ENCODE data around the gene PIN4. TPM values are rescaled to one million over a fixed set of nuclear protein-coding genes. Genes with fewer than 3 reads are reported as not detected.
"Not testable (repeated sequence)": the region's sequence is repeated elsewhere in the genome, so short reads cannot be mapped to it uniquely, and the experiment has no call there.

Gene PIN4
- total RNA-seq, 2 donors from 2014 or later = 3.9 to 11.8 TPM

DNA sequence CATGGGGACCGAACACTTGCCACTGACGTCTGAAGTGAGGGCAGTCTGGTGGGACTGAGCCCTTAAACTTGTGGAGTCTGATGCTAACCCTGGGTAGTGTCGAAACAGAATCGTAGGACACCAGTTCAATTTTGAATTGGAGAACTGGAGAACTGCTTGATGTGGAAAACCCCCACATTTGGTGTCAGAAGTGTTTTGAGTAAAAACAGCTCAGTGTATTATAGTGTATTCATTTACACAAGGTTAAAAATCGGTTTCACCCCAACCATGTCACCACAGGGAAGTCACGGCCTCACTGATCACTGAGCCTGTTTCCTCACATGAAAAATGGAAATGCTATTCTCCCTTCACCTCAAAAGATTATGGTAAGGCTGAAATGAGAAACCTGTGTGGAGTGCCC lies 21.9 kb downstream of the PIN4 start:
- Histone ChIP-seq H3K36me3 (no peaks in the 10 kb centered on the region), H3K4me1 (no peaks in the 10 kb centered on the region), H3K27me3 (no peaks in the 10 kb centered on the region), H3K9me3 (no peaks in the 10 kb centered on the region), H3K27ac (no peak overlapping the region), H3K4me3 (no peak overlapping the region)
- TF ChIP-seq, protein P1, sequence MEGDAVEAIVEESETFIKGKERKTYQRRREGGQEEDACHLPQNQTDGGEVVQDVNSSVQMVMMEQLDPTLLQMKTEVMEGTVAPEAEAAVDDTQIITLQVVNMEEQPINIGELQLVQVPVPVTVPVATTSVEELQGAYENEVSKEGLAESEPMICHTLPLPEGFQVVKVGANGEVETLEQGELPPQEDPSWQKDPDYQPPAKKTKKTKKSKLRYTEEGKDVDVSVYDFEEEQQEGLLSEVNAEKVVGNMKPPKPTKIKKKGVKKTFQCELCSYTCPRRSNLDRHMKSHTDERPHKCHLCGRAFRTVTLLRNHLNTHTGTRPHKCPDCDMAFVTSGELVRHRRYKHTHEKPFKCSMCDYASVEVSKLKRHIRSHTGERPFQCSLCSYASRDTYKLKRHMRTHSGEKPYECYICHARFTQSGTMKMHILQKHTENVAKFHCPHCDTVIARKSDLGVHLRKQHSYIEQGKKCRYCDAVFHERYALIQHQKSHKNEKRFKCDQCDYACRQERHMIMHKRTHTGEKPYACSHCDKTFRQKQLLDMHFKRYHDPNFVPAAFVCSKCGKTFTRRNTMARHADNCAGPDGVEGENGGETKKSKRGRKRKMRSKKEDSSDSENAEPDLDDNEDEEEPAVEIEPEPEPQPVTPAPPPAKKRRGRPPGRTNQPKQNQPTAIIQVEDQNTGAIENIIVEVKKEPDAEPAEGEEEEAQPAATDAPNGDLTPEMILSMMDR (IDR thresholded peaks at IDR 0.05) = no peak
- no peak for DNase-seq (ENCODE audit: low spot score)

- Histone ChIP-seq H3K27ac (no peak overlapping the region), H3K27me3 (no peaks in the 10 kb centered on the region), H3K9me3 (no peaks in the 10 kb centered on the region), H3K36me3 (no peaks in the 10 kb centered on the region), H3K4me3 (no peak overlapping the region), H3K4me1 (no peaks in the 10 kb centered on the region)
- no peak for DNase-seq (ENCODE audit: low spot score)
- TF ChIP-seq, protein P1 (IDR thresholded peaks at IDR 0.05) = no peak
Observed at GRCh38 chrX:72205706-72206105, 24.1 kb downstream of the PIN4 start.

DNA sequence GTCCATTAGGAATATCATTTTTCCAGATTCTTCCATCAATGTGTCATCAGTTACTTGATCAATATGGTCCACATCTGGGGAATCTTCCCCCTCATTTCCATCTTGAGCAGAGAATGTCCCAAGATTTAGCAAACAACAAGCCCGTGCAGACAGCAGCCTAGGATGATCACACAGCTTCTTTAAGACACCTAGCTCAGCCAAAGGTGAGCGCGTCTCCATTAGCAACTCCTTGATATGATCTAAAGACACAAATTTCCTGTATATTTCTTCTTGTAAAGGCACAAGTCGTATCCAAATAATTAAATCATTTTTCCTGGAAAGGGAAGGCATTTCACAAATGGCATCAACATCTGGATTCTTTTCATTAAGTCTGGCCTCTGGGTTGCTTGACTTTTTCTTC lies 25.8 kb downstream of the PIN4 start:
- Histone ChIP-seq H3K4me1 (no peaks in the 10 kb centered on the region), H3K27me3 (no peaks in the 10 kb centered on the region), H3K9me3 (no peaks in the 10 kb centered on the region), H3K36me3 (no peaks in the 10 kb centered on the region), H3K27ac (no peak overlapping the region), H3K4me3 (no peak overlapping the region)
- no peak for DNase-seq (ENCODE audit: low spot score)
- TF ChIP-seq, protein P1 (IDR thresholded peaks at IDR 0.05) = no peak

DNA sequence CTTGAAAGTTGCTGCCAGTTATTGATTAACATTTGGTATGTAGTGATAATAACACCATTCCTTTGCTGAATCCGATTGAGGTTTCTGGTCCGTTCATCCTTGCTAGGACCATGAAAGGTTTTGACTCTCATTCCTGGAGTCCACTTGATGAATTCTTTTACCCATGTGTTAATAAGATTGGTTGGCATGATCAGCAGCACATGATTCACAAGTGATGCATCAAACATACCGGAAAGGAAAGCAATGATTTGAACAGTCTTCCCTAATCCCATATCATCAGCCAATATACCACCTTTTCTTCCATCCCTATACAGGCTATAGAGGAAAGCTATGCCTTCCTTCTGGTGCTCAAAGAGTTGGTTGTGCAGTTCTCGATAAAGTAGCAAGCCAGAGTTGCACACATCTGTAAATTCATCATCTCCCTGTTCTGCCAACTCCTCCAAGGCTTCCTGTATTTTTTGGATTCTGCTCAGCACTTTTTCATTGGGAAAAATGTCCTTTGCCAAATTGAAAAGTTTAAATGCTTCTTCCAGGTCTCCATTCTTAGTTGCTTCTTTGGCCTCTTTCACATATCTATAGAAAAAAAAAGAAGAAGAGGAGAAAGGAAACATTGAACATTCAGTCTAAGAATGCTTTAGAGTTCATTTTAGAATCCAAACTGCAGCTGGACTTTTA lies 26.7 kb downstream of the PIN4 start:
- Histone ChIP-seq H3K27me3 (no peaks in the 10 kb centered on the region), H3K27ac (no peak overlapping the region), H3K4me3 (no peak overlapping the region), H3K36me3 (no peaks in the 10 kb centered on the region), H3K4me1 (no peaks in the 10 kb centered on the region), H3K9me3 (no peaks in the 10 kb centered on the region)
- TF ChIP-seq, protein P1 (IDR thresholded peaks at IDR 0.05) = no peak
- no peak for DNase-seq (ENCODE audit: low spot score)

- no peaks in the 10 kb centered on the region for H3K27me3 ChIP-seq
- no peaks in the 10 kb centered on the region for H3K9me3 ChIP-seq
- H3K4me3 ChIP-seq = no peak overlapping the region
- H3K4me1 ChIP-seq = no peaks in the 10 kb centered on the region
- DNase-seq (ENCODE audit: low spot score) = no peak
- H3K36me3 ChIP-seq = no peaks in the 10 kb centered on the region
- H3K27ac ChIP-seq = no peak overlapping the region
- TF ChIP-seq, protein P1 (IDR thresholded peaks at IDR 0.05) = no peak
Observed at GRCh38 chrX:72216973-72217372, 35.4 kb downstream of the PIN4 start.

DNA sequence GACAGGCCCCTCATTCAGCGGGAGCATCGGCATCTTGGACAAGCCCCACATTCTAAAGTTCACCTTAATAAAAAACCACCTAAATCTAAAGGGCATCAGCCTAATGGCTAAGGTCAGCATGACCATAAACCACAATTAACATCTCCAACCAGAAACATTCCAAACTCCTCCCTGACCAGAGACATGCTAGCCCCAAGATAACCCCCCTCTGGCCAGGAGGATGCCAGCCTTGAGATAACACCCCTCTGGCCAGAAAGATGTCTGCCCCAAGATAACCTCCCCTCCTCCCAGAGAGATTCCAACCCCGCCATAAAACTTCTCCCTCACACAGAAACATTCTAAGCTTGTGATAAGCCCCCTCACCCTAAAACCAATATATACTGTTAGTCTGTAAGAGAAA lies 38.8 kb downstream of the PIN4 start:
- H3K36me3 ChIP-seq; H3K4me1 ChIP-seq; H3K4me3 ChIP-seq; DNase-seq (ENCODE audit: low spot score); H3K27ac ChIP-seq; H3K9me3 ChIP-seq; H3K27me3 ChIP-seq: not testable (repeated sequence)

Data from right atrium auricular region (tissue), 2 donors.